ENCODE data around the gene KCNQ2. TPM values are rescaled to one million over a fixed set of nuclear protein-coding genes. Genes with fewer than 3 reads are reported as not detected.

KCNQ2 gene
- total RNA-seq, 4 donors from 2014 or later, result not detected

DNA sequence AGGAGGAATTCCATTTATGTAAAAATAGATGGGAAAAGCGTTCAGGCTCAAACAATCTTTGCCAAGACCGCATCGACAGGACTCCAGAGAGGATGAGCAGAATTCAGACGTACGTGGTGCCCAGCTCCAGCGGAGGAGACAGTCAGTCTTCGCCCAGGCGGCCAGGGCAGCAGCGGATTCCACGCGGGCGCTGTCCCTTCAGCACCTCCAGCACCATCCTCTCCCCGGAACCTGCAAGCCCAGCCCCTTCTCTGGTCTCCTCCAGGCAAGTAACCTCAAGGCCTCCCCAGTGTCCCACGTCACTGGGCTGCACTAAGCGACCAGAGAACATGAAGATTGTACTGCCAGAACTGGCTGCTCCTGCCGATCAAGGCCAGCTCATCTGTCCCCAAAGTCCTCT, 2.8 kb upstream of the KCNQ2 start:
- no peak overlapping the region for H3K27ac ChIP-seq
- intact Hi-C loops (cut with DNase I), result no loop called here
- peaks cover 13 to 100% (median 29%) of the 10 kb centered on the region in 4 donors for H3K27me3 ChIP-seq
- no peak overlapping the region for H3K4me3 ChIP-seq
- 11 to 33% methylated on average over 3 to 6 of the region's 16 CpGs for WGBS, 2 donors
- peaks cover 9 to 16% (median 11%) of the 10 kb centered on the region in 3 donors for H3K4me1 ChIP-seq
- TF ChIP-seq, protein P1, sequence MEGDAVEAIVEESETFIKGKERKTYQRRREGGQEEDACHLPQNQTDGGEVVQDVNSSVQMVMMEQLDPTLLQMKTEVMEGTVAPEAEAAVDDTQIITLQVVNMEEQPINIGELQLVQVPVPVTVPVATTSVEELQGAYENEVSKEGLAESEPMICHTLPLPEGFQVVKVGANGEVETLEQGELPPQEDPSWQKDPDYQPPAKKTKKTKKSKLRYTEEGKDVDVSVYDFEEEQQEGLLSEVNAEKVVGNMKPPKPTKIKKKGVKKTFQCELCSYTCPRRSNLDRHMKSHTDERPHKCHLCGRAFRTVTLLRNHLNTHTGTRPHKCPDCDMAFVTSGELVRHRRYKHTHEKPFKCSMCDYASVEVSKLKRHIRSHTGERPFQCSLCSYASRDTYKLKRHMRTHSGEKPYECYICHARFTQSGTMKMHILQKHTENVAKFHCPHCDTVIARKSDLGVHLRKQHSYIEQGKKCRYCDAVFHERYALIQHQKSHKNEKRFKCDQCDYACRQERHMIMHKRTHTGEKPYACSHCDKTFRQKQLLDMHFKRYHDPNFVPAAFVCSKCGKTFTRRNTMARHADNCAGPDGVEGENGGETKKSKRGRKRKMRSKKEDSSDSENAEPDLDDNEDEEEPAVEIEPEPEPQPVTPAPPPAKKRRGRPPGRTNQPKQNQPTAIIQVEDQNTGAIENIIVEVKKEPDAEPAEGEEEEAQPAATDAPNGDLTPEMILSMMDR (IDR thresholded peaks at IDR 0.05), result no peak
- no peak for TF ChIP-seq POLR2A (IDR thresholded peaks at IDR 0.05)
- H3K36me3 ChIP-seq, result no peaks in the 10 kb centered on the region
- no peak for DNase-seq
- H3K9me3 ChIP-seq, result no peaks in the 10 kb centered on the region

DNA sequence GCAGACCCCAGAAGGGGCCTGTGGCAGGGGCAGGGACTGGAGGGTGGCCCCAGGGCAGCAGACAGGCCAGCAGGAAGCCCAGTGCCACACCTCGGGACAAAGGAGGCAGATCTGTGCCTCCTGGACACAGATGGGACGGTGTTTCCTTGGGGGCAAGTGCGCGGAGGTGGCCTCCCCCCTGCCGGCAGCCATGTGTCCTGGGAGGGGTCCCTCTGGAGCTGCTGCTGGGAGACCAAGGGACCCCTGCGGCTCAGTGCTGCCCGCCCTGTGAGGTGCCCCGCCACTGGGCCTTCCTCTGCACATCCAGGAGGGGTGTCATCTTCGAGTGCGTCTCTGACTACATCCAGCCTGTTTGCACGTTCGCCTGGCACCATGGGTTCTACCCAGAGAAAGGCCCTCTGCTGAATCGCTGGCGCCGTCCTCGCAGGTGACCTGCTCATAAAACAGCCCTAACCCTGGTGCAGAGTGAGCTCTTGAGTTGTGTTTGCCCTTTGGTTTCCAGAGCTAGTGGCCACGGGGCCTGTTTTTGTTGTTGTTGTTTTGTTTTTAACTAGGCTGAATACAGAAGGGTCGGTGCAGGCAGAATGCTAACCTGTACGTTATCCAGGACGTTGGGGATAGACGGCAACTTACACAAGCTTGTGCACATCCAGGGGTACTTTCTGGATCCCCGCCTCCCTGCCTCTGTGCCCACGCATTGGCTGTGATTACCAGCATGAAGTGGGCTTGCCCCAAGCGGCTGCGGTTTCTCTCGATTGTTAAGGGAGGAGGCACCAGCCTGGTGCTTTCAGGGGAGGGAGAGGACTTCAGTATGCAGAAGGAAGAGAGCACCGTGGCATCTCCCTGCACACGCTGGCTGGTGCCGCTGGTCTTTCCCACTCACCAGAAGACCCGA, 1.3 kb upstream of the KCNQ2 start:
- no peak for TF ChIP-seq POLR2A (IDR thresholded peaks at IDR 0.05)
- TF ChIP-seq, protein P1 (IDR thresholded peaks at IDR 0.05), result no peak

DNA sequence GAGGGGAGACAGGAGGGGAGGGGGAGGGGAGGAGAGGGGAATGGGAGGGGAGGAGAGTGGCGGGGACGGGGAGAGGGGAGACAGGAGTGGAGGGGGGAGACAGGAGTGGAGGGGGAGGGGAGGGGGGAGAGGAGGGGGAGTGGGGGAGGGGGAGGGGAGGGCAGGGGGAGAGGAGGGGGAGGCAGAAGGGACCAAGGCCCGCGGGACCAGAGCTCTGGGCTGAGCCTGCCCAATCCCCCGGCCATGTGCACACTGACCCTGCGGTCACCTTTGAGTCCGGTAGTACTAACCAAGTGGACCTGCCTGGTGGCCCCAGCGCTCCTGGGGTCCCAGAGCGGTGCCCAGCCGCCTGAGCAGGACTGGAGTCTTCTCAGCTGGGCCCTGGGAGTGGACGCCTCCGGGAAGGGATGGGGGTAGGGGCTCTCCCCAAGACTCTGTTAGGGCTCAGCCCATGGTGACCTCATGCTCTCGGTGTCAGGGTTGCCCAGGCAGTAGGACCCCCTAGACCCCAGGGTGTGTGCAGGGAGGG, 471 bp upstream of the KCNQ2 start:
- no peak for DNase-seq
- TF ChIP-seq, protein P1 (IDR thresholded peaks at IDR 0.05), result no peak
- TF ChIP-seq POLR2A (IDR thresholded peaks at IDR 0.05), result no peak
- intact Hi-C loops (cut with DNase I), result no loop called here
- Histone ChIP-seq H3K27me3 (peaks cover 13 to 100% (median 30%) of the 10 kb centered on the region in 4 donors), H3K9me3 (no peaks in the 10 kb centered on the region), H3K4me3 (no peak overlapping the region), H3K27ac (no peak overlapping the region), H3K4me1 (peaks cover 9 to 16% (median 11%) of the 10 kb centered on the region in 3 donors), H3K36me3 (no peaks in the 10 kb centered on the region)
- 40 to 48% methylated on average over 6 to 7 of the region's 13 CpGs for WGBS, 2 donors

More for the DNA sequence above, 1.3 kb upstream of the KCNQ2 start:
- Histone ChIP-seq H3K4me1 (peaks cover 9 to 16% (median 11%) of the 10 kb centered on the region in 3 donors), H3K9me3 (no peaks in the 10 kb centered on the region), H3K4me3 (no peak overlapping the region), H3K36me3 (no peaks in the 10 kb centered on the region), H3K27me3 (peaks cover 13 to 100% (median 30%) of the 10 kb centered on the region in 4 donors), H3K27ac (no peak overlapping the region)
- intact Hi-C loops (cut with DNase I), result no loop called here
- 18 to 30% methylated on average over 18 to 22 of the region's 30 CpGs for WGBS, 2 donors
- no peak for DNase-seq

DNA sequence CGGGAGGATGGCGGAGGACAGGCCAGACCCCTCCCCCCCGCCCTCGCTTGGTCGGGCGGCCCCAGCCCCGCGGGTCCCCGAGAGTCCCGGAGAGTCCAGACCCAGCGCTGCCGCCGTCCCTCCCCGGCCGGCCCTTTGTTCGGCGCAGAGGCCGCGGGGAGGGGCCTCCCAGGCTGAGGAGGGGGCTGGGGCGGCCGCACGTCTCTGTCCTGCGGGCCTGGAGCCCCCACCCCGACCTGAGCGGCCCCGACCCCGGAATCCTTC, 806 bp downstream of the KCNQ2 start:
- H3K27ac ChIP-seq, result no peak overlapping the region
- no peak for DNase-seq
- intact Hi-C loops (cut with DNase I), result no loop called here
- H3K9me3 ChIP-seq, result no peaks in the 10 kb centered on the region
- peak overlapping the region in 2 of 4 donors; percentile 27 to 47 for H3K4me3 ChIP-seq
- WGBS, 2 donors, result no CpG with 5 or more reads among the region's 27 CpGs
- peaks cover 9 to 16% (median 11%) of the 10 kb centered on the region in 3 donors for H3K4me1 ChIP-seq
- TF ChIP-seq POLR2A (IDR thresholded peaks at IDR 0.05), result no peak
- TF ChIP-seq, protein P1 (IDR thresholded peaks at IDR 0.05), result no peak
- H3K36me3 ChIP-seq, result no peaks in the 10 kb centered on the region
- H3K27me3 ChIP-seq, result peaks cover 13 to 99% (median 30%) of the 10 kb centered on the region in 4 donors

DNA sequence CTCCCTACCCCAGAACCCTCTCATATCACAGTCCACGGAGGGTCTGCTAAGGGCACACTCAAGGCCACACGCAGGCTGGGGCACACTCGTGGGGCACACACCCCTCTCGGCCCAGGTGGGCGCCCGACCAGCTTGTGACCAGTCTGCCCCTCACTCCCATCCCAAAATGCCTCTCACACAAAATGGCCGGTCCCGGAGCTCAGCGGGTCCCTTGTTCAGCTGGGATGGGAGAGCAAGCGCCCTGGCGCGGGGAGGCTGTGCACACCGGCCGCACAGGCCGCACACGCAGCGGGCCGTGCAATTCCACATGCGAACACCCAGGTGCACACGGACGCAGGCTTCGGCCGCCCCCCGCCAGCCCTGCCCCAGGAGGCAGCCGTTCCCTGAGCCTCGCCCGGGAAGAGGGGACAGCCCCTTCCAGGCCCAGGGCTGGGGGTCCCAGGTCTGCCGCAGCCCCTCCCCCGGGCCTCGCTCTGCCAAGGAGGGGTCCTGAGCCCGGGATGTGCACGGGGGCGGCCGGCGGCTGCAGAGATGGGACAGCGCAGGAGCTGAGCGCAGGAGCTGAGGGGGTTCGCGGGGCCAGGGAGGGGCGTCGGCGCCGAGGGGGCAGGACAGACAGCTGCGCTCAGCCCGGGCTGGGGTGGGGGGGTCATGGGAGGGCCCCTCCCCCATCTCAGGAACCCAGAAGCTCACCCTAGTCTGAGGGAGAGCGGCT, 1.3 kb downstream of the KCNQ2 start:
- Histone ChIP-seq H3K9me3 (no peaks in the 10 kb centered on the region), H3K36me3 (no peaks in the 10 kb centered on the region), H3K4me3 (peak overlapping the region in 1 of 4 donors; percentile 47), H3K27me3 (peaks cover 13 to 99% (median 30%) of the 10 kb centered on the region in 4 donors), H3K27ac (no peak overlapping the region), H3K4me1 (peaks cover 9 to 16% (median 11%) of the 10 kb centered on the region in 3 donors)
- WGBS, 2 donors, result 33 to 37% methylated on average over 3 to 7 of the region's 46 CpGs
- intact Hi-C loops (cut with DNase I), result no loop called here
- TF ChIP-seq, protein P1 (IDR thresholded peaks at IDR 0.05), result no peak
- no peak for DNase-seq
